Esophagus muscularis mucosa (tissue), 2 donors: ENCODE results near the gene ZNF804A.

Source experiments
- POLR2A ChIP-seq: fragments of 450-650 bp; IDR thresholded peaks from one replicate; pipeline ENCODE4 v1.6.1; 2017; ENCODE audit warnings: antibody characterized with exemption, moderate library complexity, mild to moderate bottlenecking, low read depth
- POLR2AphosphoS5 ChIP-seq, 2 donors: sonication (generic); formaldehyde crosslinking; IDR thresholded peaks; one replicate each; pipeline ENCODE4 v1.6.1; 2017; ENCODE audit warnings: antibody characterized with exemption in 2 of 2

DNA sequence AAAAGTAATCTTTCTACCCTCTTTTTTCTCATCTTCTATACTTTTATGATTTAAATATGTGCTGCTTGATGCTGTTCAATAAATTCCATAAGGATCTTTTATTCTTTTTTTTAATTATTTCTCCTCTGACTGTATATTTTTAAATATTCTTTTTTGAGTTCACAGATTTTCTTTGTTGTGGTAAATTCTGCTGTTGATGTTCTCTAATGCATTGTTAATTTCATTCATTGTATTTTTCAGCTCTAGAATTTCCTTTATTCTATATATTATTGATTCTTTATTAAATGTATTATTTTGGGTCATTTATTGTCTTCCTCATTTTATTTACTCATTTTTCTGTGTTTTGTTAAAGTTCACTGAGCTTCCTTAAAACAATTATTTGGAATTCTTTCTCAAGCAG, 260.9 kb downstream of the ZNF804A start:
- TF ChIP-seq POLR2A (no peak), POLR2AphosphoS5 (IDR thresholded peaks at IDR 0.05) (no peak)
